Spinal cord (tissue), 10 donors: ENCODE measurements around the gene PRELP. TPM values are rescaled to one million over a fixed set of nuclear protein-coding genes. Genes with fewer than 3 reads are reported as not detected.
"Not testable (repeated sequence)": the region's sequence is repeated elsewhere in the genome, so short reads cannot be mapped to it uniquely, and the experiment has no call there.

ENCODE experiments used
- DNase-seq, 6 donors: peaks; one replicate each; pipeline versions ENCODE4 v3.0.0 to v3.0.0-alpha.2; 2013 to 2015; ENCODE audit warnings: low spot score in 6 of 6, low read depth in 4 of 6
- H3K27ac ChIP-seq: one replicate; pipeline ENCODE4 v1.5.1; 2013; ENCODE audit warnings: low read depth, low read length, control low read depth
- H3K27me3 ChIP-seq: one replicate; pipeline ENCODE4 v1.6.1; 2013; ENCODE audit warnings: low read length; ENCODE audit not compliant: control insufficient read depth, insufficient read depth
- H3K36me3 ChIP-seq: one replicate; pipeline ENCODE4 v1.6.1; 2013; ENCODE audit warnings: low read length; ENCODE audit not compliant: control insufficient read depth, insufficient read depth
- H3K4me1 ChIP-seq: one replicate; pipeline ENCODE4 v1.6.1; 2013; ENCODE audit warnings: low read length; ENCODE audit not compliant: control insufficient read depth, insufficient read depth
- H3K4me3 ChIP-seq: one replicate; pipeline ENCODE4 v1.5.1; 2013; ENCODE audit warnings: low read depth, low read length, control low read depth
- H3K9me3 ChIP-seq: one replicate; pipeline ENCODE4 v1.6.1; 2013; ENCODE audit warnings: low read length; ENCODE audit not compliant: control insufficient read depth, insufficient read depth
- WGBS: methylation state at CpG from one replicate; pipeline ENCODE4 v1.1.5; 2013; ENCODE audit warnings: missing lambda C conversion rate; ENCODE audit not compliant: insufficient coverage; 5-methylcytosine and 5-hydroxymethylcytosine counted together
- polyA plus RNA-seq, 2 donors: library from polyadenylated mRNA; unstranded; fragments of 120-200 nt; gene quantifications; one replicate each; pipeline ENCODE4 v1.2.1, GENCODE V29; 2013; ENCODE audit not compliant: insufficient read length in 2 of 2
- total RNA-seq, 2 donors: library from RNA; depleted of rRNA in 1 of 2; stranded (reverse); fragments of 120-200 nt in 1 of 2; fragments of >200 nt in 1 of 2; gene quantifications; one replicate each; pipeline versions ENCODE4 v1.2.3 to v1.2.4, GENCODE V29; 2013 to 2014
- donor health status: healthy.

The PRELP gene
- total and polyA plus RNA-seq, 4 donors, result 3.4 to 8.0 (median 4.0) TPM

GRCh38 chr1:203517426-203518110 is 42.0 kb downstream of the PRELP start:
- Histone ChIP-seq H3K4me3 (no peak overlapping the region), H3K27me3 (peaks cover 2% of the 10 kb centered on the region), H3K9me3 (no peaks in the 10 kb centered on the region), H3K4me1 (peaks cover 82% of the 10 kb centered on the region), H3K36me3 (no peaks in the 10 kb centered on the region), H3K27ac (no peak overlapping the region)
- DNase-seq, result no peak
- WGBS, result 66% methylated on average over 10 of the region's 11 CpGs

GRCh38 chr1:203518139-203518538 is 42.5 kb downstream of the PRELP start:
- not testable (repeated sequence) for H3K27ac ChIP-seq
- 100% methylated on average over 3 of the region's 4 CpGs for WGBS

GRCh38 chr1:203518541-203518940 is 42.9 kb downstream of the PRELP start:
- DNase-seq, result no peak
- Histone ChIP-seq H3K4me3 (no peak overlapping the region), H3K27ac (no peak overlapping the region), H3K4me1 (peaks cover 73% of the 10 kb centered on the region), H3K27me3 (peaks cover 2% of the 10 kb centered on the region), H3K36me3 (no peaks in the 10 kb centered on the region), H3K9me3 (no peaks in the 10 kb centered on the region)
- WGBS, result 65% methylated on average over 3 of the region's 7 CpGs

More at GRCh38 chr1:203518139-203518538, 42.5 kb downstream of the PRELP start:
- H3K27me3 ChIP-seq, H3K9me3 ChIP-seq, H3K4me3 ChIP-seq, DNase-seq, H3K36me3 ChIP-seq: not testable (repeated sequence)
- peaks cover 77% of the 10 kb centered on the region for H3K4me1 ChIP-seq

DNA sequence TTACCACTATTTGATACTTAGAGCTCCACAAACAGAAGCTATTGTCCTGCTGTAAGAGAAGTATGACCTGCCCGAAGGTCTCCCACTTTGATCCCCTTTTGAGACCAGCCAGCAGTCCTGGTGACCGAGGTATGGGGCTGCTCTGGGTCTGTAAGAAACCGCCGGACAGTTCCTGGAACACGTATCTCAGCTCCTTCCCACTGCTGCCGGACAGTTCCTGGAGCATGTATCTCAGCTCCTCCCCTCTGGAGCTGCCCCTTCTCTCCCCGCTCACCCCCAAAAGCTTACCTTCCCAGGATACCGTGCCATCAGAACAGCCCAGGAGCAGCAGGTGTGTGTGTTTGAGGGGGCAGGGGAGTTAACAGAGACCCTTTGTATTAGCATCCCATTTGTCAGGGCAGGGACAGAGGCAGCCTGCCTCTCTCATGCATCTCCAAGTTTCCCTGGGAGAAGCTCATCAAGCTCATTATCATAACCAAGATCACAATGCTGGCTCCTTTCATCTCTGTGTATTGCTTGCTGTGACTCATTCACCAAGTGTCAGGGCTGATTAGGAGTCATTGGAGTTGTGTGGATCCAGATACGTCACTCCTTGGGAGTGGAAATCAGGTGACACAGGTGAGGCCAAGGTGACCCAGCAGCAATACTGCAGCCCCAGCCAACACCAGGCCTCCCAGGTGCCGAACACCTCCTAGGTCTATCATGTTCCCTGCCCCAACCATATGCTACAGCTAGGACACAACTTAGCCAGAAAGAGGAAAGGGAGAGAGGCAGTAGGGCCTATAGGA is 43.6 kb downstream of the PRELP start:
- no peaks in the 10 kb centered on the region for H3K36me3 ChIP-seq
- H3K27me3 ChIP-seq, result peaks cover 2% of the 10 kb centered on the region
- no peak overlapping the region for H3K27ac ChIP-seq
- 61% methylated on average over 7 of the region's 10 CpGs for WGBS
- no peak overlapping the region for H3K4me3 ChIP-seq
- no peaks in the 10 kb centered on the region for H3K9me3 ChIP-seq
- peaks cover 66% of the 10 kb centered on the region for H3K4me1 ChIP-seq
- DNase-seq, result no peak

DNA sequence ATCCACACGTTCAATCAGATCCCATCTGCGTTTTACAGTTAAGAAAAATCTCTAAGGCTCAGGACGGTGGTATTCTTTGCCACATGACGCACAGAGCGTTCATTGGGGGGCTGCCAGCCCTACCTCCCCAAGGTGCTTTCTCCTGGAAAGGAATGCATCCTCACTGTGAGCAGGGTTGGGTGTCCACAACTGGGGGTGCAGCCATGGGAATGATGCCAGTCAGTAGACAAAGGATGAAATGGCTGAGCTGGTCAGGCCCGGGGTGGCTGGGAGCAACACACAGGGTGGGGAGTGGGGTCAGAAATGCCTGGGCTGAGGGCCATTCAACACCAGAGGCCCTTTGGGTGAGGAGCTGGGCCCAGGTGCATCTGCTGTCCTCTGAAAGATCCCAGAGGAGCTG is 44.3 kb downstream of the PRELP start:
- peaks cover 65% of the 10 kb centered on the region for H3K4me1 ChIP-seq
- DNase-seq, result no peak
- H3K36me3 ChIP-seq, result no peaks in the 10 kb centered on the region
- no peak overlapping the region for H3K27ac ChIP-seq
- peaks cover 2% of the 10 kb centered on the region for H3K27me3 ChIP-seq
- H3K9me3 ChIP-seq, result no peaks in the 10 kb centered on the region
- WGBS, result 64% methylated on average over 6 of the region's 6 CpGs
- no peak overlapping the region for H3K4me3 ChIP-seq

DNA sequence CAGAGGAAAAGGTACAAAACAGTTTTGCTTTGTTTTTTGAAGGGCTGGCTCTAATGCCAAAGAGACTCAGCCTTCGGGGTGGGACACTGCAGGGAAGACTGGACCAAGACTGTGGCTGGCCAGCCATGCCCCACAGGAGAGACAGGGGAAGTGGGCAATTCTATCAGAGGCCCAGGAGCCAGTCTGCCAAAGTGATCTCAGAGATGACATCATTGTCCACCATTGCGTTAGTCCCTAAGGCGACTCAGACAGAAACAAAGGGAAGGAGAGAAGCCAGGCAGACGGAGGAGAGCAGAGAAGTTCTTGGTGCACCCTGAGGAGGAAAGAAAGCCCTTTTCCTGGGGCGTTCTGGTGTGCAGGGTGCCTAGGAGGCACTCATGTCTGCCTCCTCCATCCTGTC is 44.7 kb downstream of the PRELP start:
- Histone ChIP-seq H3K4me3 (no peak overlapping the region), H3K9me3 (no peaks in the 10 kb centered on the region), H3K27me3 (peaks cover 2% of the 10 kb centered on the region), H3K4me1 (peaks cover 63% of the 10 kb centered on the region), H3K36me3 (no peaks in the 10 kb centered on the region), H3K27ac (no peak overlapping the region)
- 56% methylated on average over 5 of the region's 5 CpGs for WGBS
- no peak for DNase-seq

DNA sequence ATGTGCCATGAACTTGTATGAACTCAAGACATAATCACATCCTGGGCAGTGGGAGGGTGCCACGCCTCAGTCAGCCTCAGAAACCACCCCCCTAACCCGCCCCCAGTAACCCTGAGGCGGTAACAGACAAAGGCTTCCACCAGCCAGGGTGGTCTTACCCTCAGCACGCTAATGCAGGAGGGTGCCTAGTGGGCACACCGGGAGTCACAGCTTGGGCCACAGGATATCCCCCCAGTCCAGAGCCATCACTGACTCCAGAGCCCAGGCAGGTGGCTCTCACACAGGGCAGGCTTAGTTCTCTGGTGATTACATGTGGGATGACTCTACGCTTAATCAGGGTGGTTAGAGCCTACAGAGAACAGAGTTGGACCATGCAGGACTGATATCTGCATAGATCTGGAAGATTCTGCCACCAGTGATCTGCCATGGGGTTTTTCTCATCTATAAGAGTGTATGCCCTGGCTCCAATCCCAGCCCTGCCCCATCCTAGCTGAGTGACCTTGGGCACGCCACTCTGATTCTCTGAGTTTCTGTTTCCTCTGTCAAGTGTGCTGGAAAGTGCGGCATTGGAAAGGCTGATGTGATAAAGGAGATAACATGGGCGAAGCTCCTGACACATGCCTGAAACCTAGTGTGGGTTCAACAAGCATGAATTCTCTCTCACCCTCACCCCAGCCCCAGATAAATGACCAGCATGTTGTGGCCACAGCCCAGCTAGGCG is 45.6 kb downstream of the PRELP start:
- DNase-seq, result no peak
- peaks cover 2% of the 10 kb centered on the region for H3K27me3 ChIP-seq
- H3K4me1 ChIP-seq, result peaks cover 54% of the 10 kb centered on the region
- H3K36me3 ChIP-seq, result no peaks in the 10 kb centered on the region
- no peak overlapping the region for H3K4me3 ChIP-seq
- no peak overlapping the region for H3K27ac ChIP-seq
- no peaks in the 10 kb centered on the region for H3K9me3 ChIP-seq
- 80% methylated on average over 4 of the region's 10 CpGs for WGBS

DNA sequence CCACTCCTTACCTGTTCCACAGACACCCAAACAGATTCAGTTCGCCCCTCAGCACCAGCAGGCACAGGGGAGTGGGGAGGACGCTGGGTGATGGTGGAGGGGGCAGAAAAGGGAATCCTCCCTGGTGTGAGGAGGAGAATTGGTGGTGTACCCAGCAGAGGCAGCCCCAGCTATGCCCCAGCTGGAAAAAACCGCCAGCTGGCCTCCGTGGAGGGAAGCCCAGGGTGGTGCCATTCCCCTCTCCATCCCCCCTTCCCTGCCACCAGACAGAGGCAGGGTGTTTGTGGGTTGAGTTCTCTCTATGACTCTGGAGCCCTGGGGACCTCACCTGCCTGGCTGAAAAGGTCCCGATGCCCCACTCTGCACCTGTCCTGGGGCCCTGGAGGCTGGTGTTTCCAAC is 46.2 kb downstream of the PRELP start:
- H3K4me1 ChIP-seq, result peaks cover 49% of the 10 kb centered on the region
- H3K27me3 ChIP-seq, result peaks cover 2% of the 10 kb centered on the region
- H3K9me3 ChIP-seq, result no peaks in the 10 kb centered on the region
- H3K36me3 ChIP-seq, result no peaks in the 10 kb centered on the region
- WGBS, result 0% methylated on average over 1 of the region's 5 CpGs
- peak in 1 of 6 donors; percentile 47 for DNase-seq
- no peak overlapping the region for H3K27ac ChIP-seq
- no peak overlapping the region for H3K4me3 ChIP-seq

- H3K27me3 ChIP-seq, result peaks cover 2% of the 10 kb centered on the region
- peaks cover 45% of the 10 kb centered on the region for H3K4me1 ChIP-seq
- WGBS, result 28% methylated on average over 4 of the region's 11 CpGs
- no peak overlapping the region for H3K27ac ChIP-seq
- H3K9me3 ChIP-seq, result no peaks in the 10 kb centered on the region
- peak in 2 of 6 donors; percentile 69 to 84 for DNase-seq
- no peak overlapping the region for H3K4me3 ChIP-seq
- no peaks in the 10 kb centered on the region for H3K36me3 ChIP-seq
Observed at GRCh38 chr1:203522237-203522636, 46.6 kb downstream of the PRELP start.
